GM23338 (cell line): ENCODE data around the gene PLPP7. TPM values are rescaled to one million over a fixed set of nuclear protein-coding genes. Genes with fewer than 3 reads are reported as not detected.

ENCODE experiments used
- ATAC-seq: fragments of 200-7000 bp; cut with Tn5 transposase; 3 replicates; pipeline ENCODE4 v1.9.1; 2020
- DNase-seq: peaks from one replicate; pipeline ENCODE4 v3.0.0-alpha.2; 2015; ENCODE audit warnings: low spot score
- H2AFZ ChIP-seq: fragments of 200-600 bp; sonication (generic); 2 replicates; pipeline ENCODE4 v1.8.0; 2016; ENCODE audit warnings: antibody characterized with exemption, mild to moderate bottlenecking, moderate library complexity
- H3F3A ChIP-seq: fragments of 200-600 bp; sonication (generic); replicated peaks from 2 replicates; pipeline ENCODE4 v1.8.0; 2017; ENCODE audit warnings: antibody characterized with exemption, mixed run types, low read depth
- H3K27ac ChIP-seq: fragments of 200-600 bp; sonication (generic); 2 replicates; pipeline ENCODE4 v1.6.1; 2016; ENCODE audit warnings: low read depth
- H3K27me3 ChIP-seq: fragments of 200-600 bp; sonication (generic); 2 replicates; pipeline ENCODE4 v1.8.0; 2016; ENCODE audit warnings: mild to moderate bottlenecking, mixed run types, moderate library complexity; ENCODE audit not compliant: insufficient read depth
- H3K36me3 ChIP-seq: fragments of 200-600 bp; sonication (generic); 2 replicates; pipeline ENCODE4 v1.8.0; 2016; ENCODE audit warnings: mild to moderate bottlenecking; ENCODE audit not compliant: insufficient read depth
- H3K4me1 ChIP-seq: fragments of 200-600 bp; sonication (generic); 2 replicates; pipeline ENCODE4 v1.8.0; 2016; ENCODE audit warnings: mild to moderate bottlenecking, moderate library complexity; ENCODE audit not compliant: insufficient read depth
- H3K4me2 ChIP-seq: fragments of 200-600 bp; sonication (generic); 2 replicates; pipeline ENCODE4 v1.7.1; 2017; ENCODE audit warnings: mixed run types
- H3K4me3 ChIP-seq: fragments of 200-600 bp; sonication (generic); 2 replicates; pipeline ENCODE4 v1.6.1; 2016; ENCODE audit warnings: mixed run types
- H3K79me2 ChIP-seq: fragments of 200-600 bp; sonication (generic); replicated peaks from 2 replicates; pipeline ENCODE4 v1.8.0; 2017; ENCODE audit warnings: mild to moderate bottlenecking; ENCODE audit not compliant: insufficient read depth
- H3K9me2 ChIP-seq: fragments of 200-600 bp; sonication (generic); 2 replicates; pipeline ENCODE4 v1.8.0; 2017; ENCODE audit not compliant: insufficient read depth
- H4K20me1 ChIP-seq: fragments of 200-600 bp; sonication (generic); replicated peaks from 2 replicates; pipeline ENCODE4 v1.8.0; 2017; ENCODE audit warnings: mild to moderate bottlenecking; ENCODE audit not compliant: insufficient read depth
- H3K27ac Mint-ChIP-seq: 2 replicates; pipeline ENCODE4 v1.8.0; 2020; ENCODE audit warnings: inconsistent platforms, mild to moderate bottlenecking, moderate library complexity, mixed read lengths
- H3K27me3 Mint-ChIP-seq: 3 replicates; pipeline ENCODE4 v1.8.0; 2022; ENCODE audit warnings: low read depth, mild to moderate bottlenecking, moderate library complexity, mixed read lengths, inconsistent platforms; ENCODE audit not compliant: insufficient read depth, poor library complexity
- H3K36me3 Mint-ChIP-seq: 3 replicates; pipeline ENCODE4 v1.8.0; 2021; ENCODE audit warnings: low read depth, mild to moderate bottlenecking, inconsistent platforms, moderate library complexity, mixed read lengths
- H3K4me1 Mint-ChIP-seq: 3 replicates; pipeline ENCODE4 v1.8.0; 2020; ENCODE audit warnings: mild to moderate bottlenecking, inconsistent platforms, mixed read lengths
- H3K4me3 Mint-ChIP-seq: 3 replicates; pipeline ENCODE4 v1.8.0; 2021; ENCODE audit warnings: moderate library complexity, mild to moderate bottlenecking, inconsistent platforms, mixed read lengths
- H3K9me3 Mint-ChIP-seq: 3 replicates; pipeline ENCODE4 v1.8.0; 2020; ENCODE audit warnings: moderate library complexity, mild to moderate bottlenecking, inconsistent platforms, mixed read lengths
- CREB1 ChIP-seq: fragments of 250-450 bp; sonication (Bioruptor Pico); IDR thresholded peaks from 2 replicates; pipeline ENCODE4 v1.5.0; 2020; ENCODE audit warnings: low read depth, mild to moderate bottlenecking, moderate library complexity
- CTCF ChIP-seq, 2 experiments: fragments of 200-600 bp in 1 of 2; sonication (generic) in 1 of 2; conservative IDR thresholded peaks; 2 replicates each; pipeline versions ENCODE4 v1.5.1 to v1.6.1; 2016 to 2017; ENCODE audit warnings: antibody characterized with exemption in 2 of 2, low read depth in 2 of 2, mild to moderate bottlenecking in 2 of 2, moderate library complexity in 1 of 2
- ETS1 ChIP-seq: IDR thresholded peaks from 2 replicates; pipeline ENCODE4 v1.6.1; 2016; ENCODE audit warnings: antibody characterized with exemption
- EZH2 ChIP-seq: fragments of 200-600 bp; sonication (generic); IDR thresholded peaks from one replicate; pipeline ENCODE4 v1.8.0; 2017; ENCODE audit warnings: antibody characterized with exemption, mild to moderate bottlenecking, low read depth; ENCODE audit not compliant: unreplicated experiment
- EZH2phosphoT487 ChIP-seq: fragments of 200-600 bp; sonication (generic); IDR thresholded peaks from one replicate; pipeline ENCODE4 v1.8.1; 2018; ENCODE audit warnings: antibody characterized with exemption; ENCODE audit not compliant: unreplicated experiment
- JUNB ChIP-seq: IDR thresholded peaks from one replicate; pipeline ENCODE4 v1.6.1; 2016; ENCODE audit warnings: antibody characterized with exemption; ENCODE audit not compliant: unreplicated experiment
- NANOG ChIP-seq: IDR thresholded peaks from 2 replicates; pipeline ENCODE4 v1.6.1; 2016; ENCODE audit warnings: antibody characterized with exemption, borderline replicate concordance
- POLR2AphosphoS5 ChIP-seq: IDR thresholded peaks from 2 replicates; pipeline ENCODE4 v1.6.1; 2016; ENCODE audit warnings: antibody characterized with exemption, low read depth
- STAT1 ChIP-seq: IDR thresholded peaks from one replicate; pipeline ENCODE4 v1.6.1; 2016; ENCODE audit warnings: antibody characterized with exemption; ENCODE audit not compliant: unreplicated experiment
- ZNF114 ChIP-seq: fragments of 250-450 bp; sonication (Bioruptor Pico); IDR thresholded peaks from 2 replicates; pipeline ENCODE4 v1.5.0; 2020; ENCODE audit warnings: mild to moderate bottlenecking, moderate library complexity
- ZNF331 ChIP-seq: fragments of 250-450 bp; sonication (Bioruptor Pico); IDR thresholded peaks from 2 replicates; pipeline ENCODE4 v1.5.0; 2020; ENCODE audit warnings: low read depth, mild to moderate bottlenecking, moderate library complexity
- polyA plus RNA-seq: library from polyadenylated mRNA; unstranded; fragments of >200 nt; fragmentation: Nextera tagmentation; extraction: Ambion mirVana; gene quantifications from 2 replicates; pipeline ENCODE4 v1.2.1, GENCODE V29; 2016
- total RNA-seq: library from RNA; depleted of rRNA; stranded (reverse); fragments of >200 nt; shearing (Covaris generic); gene quantifications from 2 replicates; pipeline ENCODE4 v1.2.3, GENCODE V29; 2014
- TF ChIP-seq, protein P1 (sequence below): IDR thresholded peaks from one replicate; pipeline ENCODE4 v1.6.1; 2018; ENCODE audit warnings: antibody characterized with exemption; ENCODE audit not compliant: unreplicated experiment
- TF ChIP-seq, protein P2 (sequence below): fragments of 250-450 bp; sonication (Bioruptor Pico); IDR thresholded peaks from 2 replicates; pipeline ENCODE4 v1.5.0; 2020; ENCODE audit warnings: mild to moderate bottlenecking, moderate library complexity

Gene PLPP7
- total and polyA plus RNA-seq, 2 experiments from 2014 or later, result 1.6 to 2.4 TPM

GRCh38 chr9:131252120-131252519 lies 37.4 kb upstream of the PLPP7 start:
- no peak overlapping the region for H2AFZ ChIP-seq
- H3K27me3 ChIP-seq, result no peaks in the 10 kb centered on the region
- H3F3A ChIP-seq, result 0 out of 2 replicates have a peak, but pooled peaks cover 9% of the 10 kb centered on the region
- H4K20me1 ChIP-seq, result no peaks in the 10 kb centered on the region
- no peak overlapping the region for H3K4me3 ChIP-seq
- Mint-ChIP-seq H3K27me3 (peaks cover 10% of the 10 kb centered on the region), H3K4me3 (no peak overlapping the region), H3K9me3 (no peaks in the 10 kb centered on the region), H3K4me1 (peaks cover 6% of the 10 kb centered on the region; the same call in 2 of the 3 replicates), H3K27ac (no peak overlapping the region), H3K36me3 (no peaks in the 10 kb centered on the region)
- H3K27ac ChIP-seq, result no peak overlapping the region
- H3K4me1 ChIP-seq, result no peaks in the 10 kb centered on the region
- ATAC-seq (no peak), DNase-seq (peak; percentile 0)
- H3K79me2 ChIP-seq, result no peaks in the 10 kb centered on the region
- H3K4me2 ChIP-seq, result no peak overlapping the region
- TF ChIP-seq NANOG (no peak), EZH2 (no peak), ZNF114 (CRISPR knock-in tag) (no peak), EZH2phosphoT487 (no peak), CREB1 (CRISPR knock-in tag) (no peak), POLR2AphosphoS5 (no peak), JUNB (no peak), ZNF331 (CRISPR knock-in tag) (no peak), STAT1 (no peak), ETS1 (no peak), CTCF (conservative IDR thresholded peaks at IDR 0.05; ENCODE audit: low read depth in 2 of 2) (no peak)
- TF ChIP-seq, protein P1, sequence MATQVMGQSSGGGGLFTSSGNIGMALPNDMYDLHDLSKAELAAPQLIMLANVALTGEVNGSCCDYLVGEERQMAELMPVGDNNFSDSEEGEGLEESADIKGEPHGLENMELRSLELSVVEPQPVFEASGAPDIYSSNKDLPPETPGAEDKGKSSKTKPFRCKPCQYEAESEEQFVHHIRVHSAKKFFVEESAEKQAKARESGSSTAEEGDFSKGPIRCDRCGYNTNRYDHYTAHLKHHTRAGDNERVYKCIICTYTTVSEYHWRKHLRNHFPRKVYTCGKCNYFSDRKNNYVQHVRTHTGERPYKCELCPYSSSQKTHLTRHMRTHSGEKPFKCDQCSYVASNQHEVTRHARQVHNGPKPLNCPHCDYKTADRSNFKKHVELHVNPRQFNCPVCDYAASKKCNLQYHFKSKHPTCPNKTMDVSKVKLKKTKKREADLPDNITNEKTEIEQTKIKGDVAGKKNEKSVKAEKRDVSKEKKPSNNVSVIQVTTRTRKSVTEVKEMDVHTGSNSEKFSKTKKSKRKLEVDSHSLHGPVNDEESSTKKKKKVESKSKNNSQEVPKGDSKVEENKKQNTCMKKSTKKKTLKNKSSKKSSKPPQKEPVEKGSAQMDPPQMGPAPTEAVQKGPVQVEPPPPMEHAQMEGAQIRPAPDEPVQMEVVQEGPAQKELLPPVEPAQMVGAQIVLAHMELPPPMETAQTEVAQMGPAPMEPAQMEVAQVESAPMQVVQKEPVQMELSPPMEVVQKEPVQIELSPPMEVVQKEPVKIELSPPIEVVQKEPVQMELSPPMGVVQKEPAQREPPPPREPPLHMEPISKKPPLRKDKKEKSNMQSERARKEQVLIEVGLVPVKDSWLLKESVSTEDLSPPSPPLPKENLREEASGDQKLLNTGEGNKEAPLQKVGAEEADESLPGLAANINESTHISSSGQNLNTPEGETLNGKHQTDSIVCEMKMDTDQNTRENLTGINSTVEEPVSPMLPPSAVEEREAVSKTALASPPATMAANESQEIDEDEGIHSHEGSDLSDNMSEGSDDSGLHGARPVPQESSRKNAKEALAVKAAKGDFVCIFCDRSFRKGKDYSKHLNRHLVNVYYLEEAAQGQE, result no peak
- TF ChIP-seq, protein P2, sequence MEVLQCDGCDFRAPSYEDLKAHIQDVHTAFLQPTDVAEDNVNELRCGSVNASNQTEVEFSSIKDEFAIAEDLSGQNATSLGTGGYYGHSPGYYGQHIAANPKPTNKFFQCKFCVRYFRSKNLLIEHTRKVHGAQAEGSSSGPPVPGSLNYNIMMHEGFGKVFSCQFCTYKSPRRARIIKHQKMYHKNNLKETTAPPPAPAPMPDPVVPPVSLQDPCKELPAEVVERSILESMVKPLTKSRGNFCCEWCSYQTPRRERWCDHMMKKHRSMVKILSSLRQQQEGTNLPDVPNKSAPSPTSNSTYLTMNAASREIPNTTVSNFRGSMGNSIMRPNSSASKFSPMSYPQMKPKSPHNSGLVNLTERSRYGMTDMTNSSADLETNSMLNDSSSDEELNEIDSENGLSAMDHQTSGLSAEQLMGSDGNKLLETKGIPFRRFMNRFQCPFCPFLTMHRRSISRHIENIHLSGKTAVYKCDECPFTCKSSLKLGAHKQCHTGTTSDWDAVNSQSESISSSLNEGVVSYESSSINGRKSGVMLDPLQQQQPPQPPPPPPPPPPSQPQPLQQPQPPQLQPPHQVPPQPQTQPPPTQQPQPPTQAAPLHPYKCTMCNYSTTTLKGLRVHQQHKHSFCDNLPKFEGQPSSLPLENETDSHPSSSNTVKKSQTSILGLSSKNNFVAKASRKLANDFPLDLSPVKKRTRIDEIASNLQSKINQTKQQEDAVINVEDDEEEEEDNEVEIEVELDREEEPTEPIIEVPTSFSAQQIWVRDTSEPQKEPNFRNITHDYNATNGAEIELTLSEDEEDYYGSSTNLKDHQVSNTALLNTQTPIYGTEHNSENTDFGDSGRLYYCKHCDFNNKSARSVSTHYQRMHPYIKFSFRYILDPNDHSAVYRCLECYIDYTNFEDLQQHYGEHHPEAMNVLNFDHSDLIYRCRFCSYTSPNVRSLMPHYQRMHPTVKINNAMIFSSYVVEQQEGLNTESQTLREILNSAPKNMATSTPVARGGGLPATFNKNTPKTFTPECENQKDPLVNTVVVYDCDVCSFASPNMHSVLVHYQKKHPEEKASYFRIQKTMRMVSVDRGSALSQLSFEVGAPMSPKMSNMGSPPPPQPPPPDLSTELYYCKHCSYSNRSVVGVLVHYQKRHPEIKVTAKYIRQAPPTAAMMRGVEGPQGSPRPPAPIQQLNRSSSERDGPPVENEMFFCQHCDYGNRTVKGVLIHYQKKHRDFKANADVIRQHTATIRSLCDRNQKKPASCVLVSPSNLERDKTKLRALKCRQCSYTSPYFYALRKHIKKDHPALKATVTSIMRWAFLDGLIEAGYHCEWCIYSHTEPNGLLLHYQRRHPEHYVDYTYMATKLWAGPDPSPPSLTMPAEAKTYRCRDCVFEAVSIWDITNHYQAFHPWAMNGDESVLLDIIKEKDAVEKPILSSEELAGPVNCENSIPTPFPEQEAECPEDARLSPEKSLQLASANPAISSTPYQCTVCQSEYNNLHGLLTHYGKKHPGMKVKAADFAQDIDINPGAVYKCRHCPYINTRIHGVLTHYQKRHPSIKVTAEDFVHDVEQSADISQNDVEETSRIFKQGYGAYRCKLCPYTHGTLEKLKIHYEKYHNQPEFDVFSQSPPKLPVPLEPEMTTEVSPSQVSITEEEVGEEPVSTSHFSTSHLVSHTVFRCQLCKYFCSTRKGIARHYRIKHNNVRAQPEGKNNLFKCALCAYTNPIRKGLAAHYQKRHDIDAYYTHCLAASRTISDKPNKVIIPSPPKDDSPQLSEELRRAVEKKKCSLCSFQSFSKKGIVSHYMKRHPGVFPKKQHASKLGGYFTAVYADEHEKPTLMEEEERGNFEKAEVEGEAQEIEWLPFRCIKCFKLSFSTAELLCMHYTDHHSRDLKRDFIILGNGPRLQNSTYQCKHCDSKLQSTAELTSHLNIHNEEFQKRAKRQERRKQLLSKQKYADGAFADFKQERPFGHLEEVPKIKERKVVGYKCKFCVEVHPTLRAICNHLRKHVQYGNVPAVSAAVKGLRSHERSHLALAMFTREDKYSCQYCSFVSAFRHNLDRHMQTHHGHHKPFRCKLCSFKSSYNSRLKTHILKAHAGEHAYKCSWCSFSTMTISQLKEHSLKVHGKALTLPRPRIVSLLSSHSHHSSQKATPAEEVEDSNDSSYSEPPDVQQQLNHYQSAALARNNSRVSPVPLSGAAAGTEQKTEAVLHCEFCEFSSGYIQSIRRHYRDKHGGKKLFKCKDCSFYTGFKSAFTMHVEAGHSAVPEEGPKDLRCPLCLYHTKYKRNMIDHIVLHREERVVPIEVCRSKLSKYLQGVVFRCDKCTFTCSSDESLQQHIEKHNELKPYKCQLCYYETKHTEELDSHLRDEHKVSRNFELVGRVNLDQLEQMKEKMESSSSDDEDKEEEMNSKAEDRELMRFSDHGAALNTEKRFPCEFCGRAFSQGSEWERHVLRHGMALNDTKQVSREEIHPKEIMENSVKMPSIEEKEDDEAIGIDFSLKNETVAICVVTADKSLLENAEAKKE (CRISPR knock-in tag), result no peak
- no peaks in the 10 kb centered on the region for H3K36me3 ChIP-seq
- H3K9me2 ChIP-seq, result no peaks in the 10 kb centered on the region
